ENCODE results near the gene SH3TC2. TPM values are rescaled to one million over a fixed set of nuclear protein-coding genes. Genes with fewer than 3 reads are reported as not detected.

The SH3TC2 gene
- total RNA-seq, 1 donor from 2014 or later: 0.69 TPM

DNA sequence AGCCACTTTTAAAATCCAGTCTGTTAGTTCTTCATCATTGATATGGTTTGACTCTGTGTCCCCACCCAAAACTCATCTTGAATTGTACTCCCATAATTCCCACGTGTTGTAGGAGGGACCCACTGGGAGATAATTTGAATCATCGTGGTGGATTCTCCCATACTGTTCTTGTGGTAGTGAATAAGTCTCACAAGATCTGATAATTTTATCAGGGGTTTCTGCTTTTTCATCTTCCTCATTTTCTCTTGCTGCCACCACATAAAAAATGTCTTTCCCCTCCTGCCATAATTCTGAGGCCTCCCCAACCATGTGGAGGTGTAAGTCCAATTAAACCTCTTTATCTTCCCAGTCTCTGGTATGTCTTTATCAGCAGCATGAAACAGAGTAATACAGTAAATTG is 26.9 kb upstream of the SH3TC2 start:
- no peak overlapping the region for H3K4me2 ChIP-seq
- no peaks in the 10 kb centered on the region for H3K4me1 ChIP-seq
- H3K4me1 Mint-ChIP-seq: peaks cover 17% of the 10 kb centered on the region
- no peak overlapping the region for H2AFZ ChIP-seq (replicated peaks)
- no peaks in the 10 kb centered on the region for H3K27me3 ChIP-seq
- no peaks in the 10 kb centered on the region for H3K9me3 ChIP-seq (ENCODE audit: low read depth)
- H3K36me3 ChIP-seq: no peaks in the 10 kb centered on the region
- peaks cover 17% of the 10 kb centered on the region for H3K9me3 Mint-ChIP-seq
- no peak for TF ChIP-seq EZH2 (IDR thresholded peaks at IDR 0.05)
- TF ChIP-seq EZH2phosphoT487 (IDR thresholded peaks at IDR 0.05): no peak
- TF ChIP-seq, protein P1, sequence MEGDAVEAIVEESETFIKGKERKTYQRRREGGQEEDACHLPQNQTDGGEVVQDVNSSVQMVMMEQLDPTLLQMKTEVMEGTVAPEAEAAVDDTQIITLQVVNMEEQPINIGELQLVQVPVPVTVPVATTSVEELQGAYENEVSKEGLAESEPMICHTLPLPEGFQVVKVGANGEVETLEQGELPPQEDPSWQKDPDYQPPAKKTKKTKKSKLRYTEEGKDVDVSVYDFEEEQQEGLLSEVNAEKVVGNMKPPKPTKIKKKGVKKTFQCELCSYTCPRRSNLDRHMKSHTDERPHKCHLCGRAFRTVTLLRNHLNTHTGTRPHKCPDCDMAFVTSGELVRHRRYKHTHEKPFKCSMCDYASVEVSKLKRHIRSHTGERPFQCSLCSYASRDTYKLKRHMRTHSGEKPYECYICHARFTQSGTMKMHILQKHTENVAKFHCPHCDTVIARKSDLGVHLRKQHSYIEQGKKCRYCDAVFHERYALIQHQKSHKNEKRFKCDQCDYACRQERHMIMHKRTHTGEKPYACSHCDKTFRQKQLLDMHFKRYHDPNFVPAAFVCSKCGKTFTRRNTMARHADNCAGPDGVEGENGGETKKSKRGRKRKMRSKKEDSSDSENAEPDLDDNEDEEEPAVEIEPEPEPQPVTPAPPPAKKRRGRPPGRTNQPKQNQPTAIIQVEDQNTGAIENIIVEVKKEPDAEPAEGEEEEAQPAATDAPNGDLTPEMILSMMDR (IDR thresholded peaks at IDR 0.05): no peak
- no peaks in the 10 kb centered on the region for H3F3A ChIP-seq (ENCODE audit: low read depth)
- no peak overlapping the region for H3K9ac ChIP-seq
- DNase-seq (ENCODE audit: low spot score): no peak
- no peaks in the 10 kb centered on the region for H4K20me1 ChIP-seq (ENCODE audit: low read depth)
- no peak overlapping the region for H3K4me3 ChIP-seq
- H3K36me3 Mint-ChIP-seq: no peaks in the 10 kb centered on the region
- H3K27ac Mint-ChIP-seq: no peak overlapping the region
- H3K4me3 Mint-ChIP-seq: no peak overlapping the region
- peaks cover 8% of the 10 kb centered on the region for H3K27me3 Mint-ChIP-seq (ENCODE audit: insufficient read depth, low read depth)
- no peak overlapping the region for H3K27ac ChIP-seq
- no peaks in the 10 kb centered on the region for H3K79me2 ChIP-seq (ENCODE audit: low read depth)

DNA sequence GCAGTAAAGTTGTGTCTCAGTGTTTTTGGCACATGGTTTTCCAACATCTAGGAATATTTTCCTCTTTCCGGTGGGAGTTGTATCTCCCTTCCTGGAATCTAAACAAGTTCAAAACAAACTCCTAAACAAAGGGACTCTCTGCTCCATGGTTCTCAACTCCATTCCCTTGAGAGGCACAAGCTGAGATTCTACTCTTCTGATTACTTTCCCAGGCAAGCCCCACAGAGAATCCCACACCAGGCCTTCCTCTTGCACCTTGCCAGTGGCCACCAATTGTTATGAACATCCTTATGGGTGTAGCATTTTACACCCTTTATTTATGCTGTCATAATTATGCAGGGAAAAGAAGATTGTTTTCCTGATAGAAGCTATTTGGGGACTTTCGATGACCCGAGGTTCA is 25.8 kb upstream of the SH3TC2 start:
- no peak overlapping the region for H3K4me3 ChIP-seq
- H4K20me1 ChIP-seq (ENCODE audit: low read depth): no peaks in the 10 kb centered on the region

DNA sequence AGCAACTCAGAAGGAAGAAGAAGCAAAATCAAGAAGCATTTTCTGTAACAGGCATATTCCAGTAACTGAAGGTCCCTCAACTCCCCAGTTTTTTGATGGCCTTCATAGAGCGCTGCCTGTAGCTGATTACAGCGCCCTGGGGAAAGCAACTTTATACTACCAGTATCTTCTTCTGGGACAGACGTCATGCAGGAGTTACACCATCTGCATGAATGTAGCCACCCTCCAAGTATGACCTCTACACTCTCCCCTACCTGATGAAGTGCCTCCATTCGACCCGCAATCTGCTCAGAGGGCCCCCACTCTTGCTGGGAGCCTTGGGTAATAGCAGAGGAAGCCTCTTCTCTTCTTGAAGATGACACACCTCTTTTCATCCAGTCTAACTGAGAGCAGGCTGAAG is 21.0 kb upstream of the SH3TC2 start:
- TF ChIP-seq, protein P1 (IDR thresholded peaks at IDR 0.05): no peak
- no peak for TF ChIP-seq EZH2 (IDR thresholded peaks at IDR 0.05)
- H3K4me2 ChIP-seq: no peak overlapping the region
- no peak overlapping the region for H3K27ac Mint-ChIP-seq
- H3K79me2 ChIP-seq (ENCODE audit: low read depth): no peaks in the 10 kb centered on the region
- no peak overlapping the region for H2AFZ ChIP-seq (replicated peaks)
- H3K36me3 ChIP-seq: no peaks in the 10 kb centered on the region
- no peaks in the 10 kb centered on the region for H3K36me3 Mint-ChIP-seq
- H3K4me3 ChIP-seq: no peak overlapping the region
- H3K9me3 ChIP-seq (ENCODE audit: low read depth): no peaks in the 10 kb centered on the region
- H3K27ac ChIP-seq: no peak overlapping the region
- H3K27me3 Mint-ChIP-seq (ENCODE audit: insufficient read depth, low read depth): peaks cover 2% of the 10 kb centered on the region
- no peaks in the 10 kb centered on the region for H3F3A ChIP-seq (ENCODE audit: low read depth)
- H3K27me3 ChIP-seq: no peaks in the 10 kb centered on the region
- no peaks in the 10 kb centered on the region for H3K4me1 ChIP-seq
- DNase-seq (ENCODE audit: low spot score): no peak
- H3K4me3 Mint-ChIP-seq: no peak overlapping the region
- H3K9ac ChIP-seq: no peak overlapping the region
- no peaks in the 10 kb centered on the region for H3K9me3 Mint-ChIP-seq
- H4K20me1 ChIP-seq (ENCODE audit: low read depth): no peaks in the 10 kb centered on the region
- no peaks in the 10 kb centered on the region for H3K4me1 Mint-ChIP-seq

More for the DNA sequence above, 25.8 kb upstream of the SH3TC2 start:
- H2AFZ ChIP-seq (replicated peaks): no peak overlapping the region
- peaks cover 17% of the 10 kb centered on the region for H3K9me3 Mint-ChIP-seq
- no peaks in the 10 kb centered on the region for H3F3A ChIP-seq (ENCODE audit: low read depth)
- no peak overlapping the region for H3K9ac ChIP-seq
- no peaks in the 10 kb centered on the region for H3K36me3 ChIP-seq
- H3K9me3 ChIP-seq (ENCODE audit: low read depth): no peaks in the 10 kb centered on the region
- no peaks in the 10 kb centered on the region for H3K36me3 Mint-ChIP-seq
- TF ChIP-seq, protein P1 (IDR thresholded peaks at IDR 0.05): no peak
- TF ChIP-seq EZH2 (IDR thresholded peaks at IDR 0.05) (no peak), EZH2phosphoT487 (IDR thresholded peaks at IDR 0.05) (no peak)
- peaks cover 14% of the 10 kb centered on the region for H3K4me1 Mint-ChIP-seq
- no peak overlapping the region for H3K4me3 Mint-ChIP-seq
- H3K79me2 ChIP-seq (ENCODE audit: low read depth): no peaks in the 10 kb centered on the region
- H3K27ac ChIP-seq: no peak overlapping the region
- H3K27ac Mint-ChIP-seq: no peak overlapping the region
- H3K27me3 ChIP-seq: no peaks in the 10 kb centered on the region
- no peak for DNase-seq (ENCODE audit: low spot score)
- no peak overlapping the region for H3K4me2 ChIP-seq
- peaks cover 7% of the 10 kb centered on the region for H3K27me3 Mint-ChIP-seq (ENCODE audit: insufficient read depth, low read depth)
- H3K4me1 ChIP-seq: no peaks in the 10 kb centered on the region
